ENCODE data around the gene NMT1. TPM values are rescaled to one million over a fixed set of nuclear protein-coding genes. Genes with fewer than 3 reads are reported as not detected.

The NMT1 gene
- total RNA-seq, 2 donors from 2014 or later: 39.4 to 68.5 TPM

- no peaks in the 10 kb centered on the region for H3K9me3 ChIP-seq
- TF ChIP-seq POLR2A (IDR thresholded peaks at IDR 0.05) (no peak), POLR2AphosphoS5 (IDR thresholded peaks at IDR 0.05) (no peak), CTCF (IDR thresholded peaks at IDR 0.05) (no peak)
- intact Hi-C loops (cut with DNase I): loop anchor here (5.0 kb wide), 1 partner anchor 45 kb away; the partner anchor contains the start of gene NMT1
- WGBS: 45% methylated on average over 13 of the region's 13 CpGs
- no peak overlapping the region for H3K27ac ChIP-seq
- no peaks in the 10 kb centered on the region for H3K4me1 ChIP-seq (replicated peaks)
- no peak overlapping the region for H3K4me3 ChIP-seq
- no peak for DNase-seq (ENCODE audit: low spot score)
- H3K36me3 ChIP-seq: peaks cover 14 to 29% of the 10 kb centered on the region in 2 donors
- H3K27me3 ChIP-seq (replicated peaks; ENCODE audit: insufficient read depth): no peaks in the 10 kb centered on the region
Measured at GRCh38 chr17:45107293-45108010, 46.3 kb downstream of the NMT1 start.

GRCh38 chr17:45108051-45108450 lies 46.9 kb downstream of the NMT1 start:
- Histone ChIP-seq H3K9me3 (no peaks in the 10 kb centered on the region), H3K4me3 (no peak overlapping the region), H3K36me3 (peaks cover 14 to 24% of the 10 kb centered on the region in 2 donors), H3K4me1 (replicated peaks) (no peaks in the 10 kb centered on the region), H3K27ac (no peak overlapping the region), H3K27me3 (replicated peaks; ENCODE audit: insufficient read depth) (no peaks in the 10 kb centered on the region)
- intact Hi-C loops (cut with DNase I): loop anchor here (5.0 kb wide), 1 partner anchor 46 kb away; the partner anchor contains the start of gene NMT1
- no peak for TF ChIP-seq POLR2A (IDR thresholded peaks at IDR 0.05)
- no peak for TF ChIP-seq CTCF (IDR thresholded peaks at IDR 0.05)
- TF ChIP-seq POLR2AphosphoS5 (IDR thresholded peaks at IDR 0.05): no peak
- no peak for DNase-seq (ENCODE audit: low spot score)
- 77% methylated on average over 9 of the region's 9 CpGs for WGBS

- DNase-seq (ENCODE audit: low spot score): no peak
- TF ChIP-seq CTCF (IDR thresholded peaks at IDR 0.05): no peak
- TF ChIP-seq POLR2AphosphoS5 (IDR thresholded peaks at IDR 0.05): no peak
- TF ChIP-seq POLR2A (IDR thresholded peaks at IDR 0.05): no peak
- H3K27ac ChIP-seq: no peak overlapping the region
- H3K36me3 ChIP-seq: peaks cover 8 to 16% of the 10 kb centered on the region in 2 donors
- no peaks in the 10 kb centered on the region for H3K9me3 ChIP-seq
- intact Hi-C loops (cut with DNase I): loop anchor here (5.0 kb wide), 1 partner anchor 47 kb away; the partner anchor contains the start of gene NMT1
- no peaks in the 10 kb centered on the region for H3K4me1 ChIP-seq (replicated peaks)
- no peaks in the 10 kb centered on the region for H3K27me3 ChIP-seq (replicated peaks; ENCODE audit: insufficient read depth)
- WGBS: 60% methylated on average over 12 of the region's 12 CpGs
- H3K4me3 ChIP-seq: no peak overlapping the region
Measured at GRCh38 chr17:45108595-45109521, 47.7 kb downstream of the NMT1 start.

GRCh38 chr17:45110676-45111611 lies 49.8 kb downstream of the NMT1 start:
- 74% methylated on average over 16 of the region's 16 CpGs for WGBS
- no peak for DNase-seq (ENCODE audit: low spot score)
- intact Hi-C loops (cut with DNase I): no loop called here
- H3K27ac ChIP-seq: no peak overlapping the region
- TF ChIP-seq CTCF (IDR thresholded peaks at IDR 0.05): no peak
- no peak for TF ChIP-seq POLR2AphosphoS5 (IDR thresholded peaks at IDR 0.05)
- no peak for TF ChIP-seq POLR2A (IDR thresholded peaks at IDR 0.05)
- no peaks in the 10 kb centered on the region for H3K4me1 ChIP-seq (replicated peaks)
- H3K9me3 ChIP-seq: no peaks in the 10 kb centered on the region
- no peaks in the 10 kb centered on the region for H3K27me3 ChIP-seq (replicated peaks; ENCODE audit: insufficient read depth)
- H3K36me3 ChIP-seq: no peaks in the 10 kb centered on the region
- H3K4me3 ChIP-seq: no peak overlapping the region

Measured in prostate gland (tissue), 2 donors.